Muscle layer of colon (tissue), 2 donors: ENCODE data around the gene CNKSR3.

Experiments used
- H3K27ac ChIP-seq: one replicate; pipeline ENCODE4 v1.7.0; 2013; ENCODE audit warnings: low read depth, mild to moderate bottlenecking, low read length, moderate library complexity
- H3K27me3 ChIP-seq, 2 donors: one replicate each; pipeline ENCODE4 v1.7.0; 2013; ENCODE audit warnings: low read length in 2 of 2, mild to moderate bottlenecking in 2 of 2; ENCODE audit not compliant: insufficient read depth in 2 of 2, control insufficient read depth in 1 of 2
- H3K36me3 ChIP-seq: one replicate; pipeline ENCODE4 v1.7.0; 2013; ENCODE audit warnings: mild to moderate bottlenecking, low read length; ENCODE audit not compliant: insufficient read depth
- H3K4me1 ChIP-seq: one replicate; pipeline ENCODE4 v1.7.0; 2013; ENCODE audit warnings: mild to moderate bottlenecking, low read length; ENCODE audit not compliant: insufficient read depth
- H3K4me3 ChIP-seq, 2 donors: one replicate each; pipeline ENCODE4 v1.7.0; 2013; ENCODE audit warnings: low read length in 2 of 2, low read depth in 1 of 2, mild to moderate bottlenecking in 1 of 2, moderate library complexity in 1 of 2
- H3K9ac ChIP-seq: one replicate; pipeline ENCODE4 v1.7.0; 2013; ENCODE audit warnings: low read length
- H3K9me3 ChIP-seq: one replicate; pipeline ENCODE4 v1.7.0; 2013; ENCODE audit warnings: mild to moderate bottlenecking, low read length
- donor health status: abdominal sarcoma.
- donor health status: Adenocarcinoma of cecum.

The CNKSR3 gene

DNA sequence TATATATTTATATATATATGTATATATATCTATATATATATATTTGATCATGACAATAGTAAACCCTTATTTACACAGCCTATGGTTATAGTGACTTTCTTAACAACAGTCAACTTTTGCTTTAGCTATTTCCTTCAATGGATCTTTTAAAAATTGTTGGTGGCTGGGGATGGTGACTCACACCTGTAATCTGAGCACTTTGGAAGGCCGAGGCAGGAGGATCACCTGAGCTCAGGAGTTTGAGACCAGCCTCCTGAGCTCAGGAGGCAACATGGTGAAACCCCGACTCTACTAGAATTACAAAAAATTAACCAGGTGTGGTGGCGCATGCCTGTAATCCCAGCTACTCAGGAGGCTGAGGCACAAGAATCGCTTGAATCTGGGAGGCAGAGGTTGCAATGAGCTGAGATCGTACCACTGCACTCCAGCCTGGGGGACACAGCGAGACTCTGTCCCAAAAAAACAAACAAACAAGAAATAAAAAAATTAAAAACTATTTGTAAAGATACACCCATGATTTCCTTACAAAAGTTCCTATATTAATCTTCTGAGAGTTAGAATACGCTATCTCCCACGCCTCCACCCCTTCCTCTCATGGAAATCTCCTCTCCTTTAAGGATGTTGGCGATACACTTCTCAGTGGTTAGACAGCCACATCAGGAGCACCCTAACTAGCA lies 29.2 kb upstream of the CNKSR3 start:
- no peaks in the 10 kb centered on the region for H3K9me3 ChIP-seq
- H3K4me3 ChIP-seq: no peak overlapping the region
- H3K27ac ChIP-seq: no peak overlapping the region
- H3K27me3 ChIP-seq: no peaks in the 10 kb centered on the region
- H3K9ac ChIP-seq: no peak overlapping the region
- peaks cover 12% of the 10 kb centered on the region for H3K4me1 ChIP-seq
- no peaks in the 10 kb centered on the region for H3K36me3 ChIP-seq

DNA sequence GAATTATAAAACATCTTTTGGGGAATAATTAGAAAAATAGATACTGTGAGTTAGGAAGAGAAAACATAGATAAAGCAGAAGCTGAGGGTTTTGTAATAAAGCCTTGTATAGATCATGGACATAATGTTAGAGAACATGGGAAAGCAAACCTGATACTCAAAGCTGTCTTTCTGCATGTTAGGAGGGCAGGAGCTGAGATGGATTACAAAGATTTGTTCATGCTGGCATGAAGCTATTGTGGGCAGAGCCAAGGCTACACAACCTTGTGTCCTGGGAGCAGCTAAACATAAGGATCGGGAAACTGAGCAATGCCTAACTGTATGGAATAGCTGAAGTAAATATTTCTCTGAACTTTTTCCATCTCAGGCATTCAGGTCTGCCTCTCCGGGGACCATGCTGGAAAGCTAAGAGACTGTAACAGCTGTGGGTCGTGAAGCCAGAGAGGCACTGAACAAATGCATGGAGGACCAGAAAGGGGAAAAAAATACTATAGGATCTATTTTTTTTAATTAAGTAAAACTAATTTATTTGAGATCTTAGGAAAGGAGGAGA lies 28.2 kb upstream of the CNKSR3 start:
- H3K27ac ChIP-seq: no peak overlapping the region
- H3K4me1 ChIP-seq: peaks cover 12% of the 10 kb centered on the region
- no peak overlapping the region for H3K9ac ChIP-seq
- no peaks in the 10 kb centered on the region for H3K27me3 ChIP-seq
- no peak overlapping the region for H3K4me3 ChIP-seq
- H3K36me3 ChIP-seq: no peaks in the 10 kb centered on the region
- H3K9me3 ChIP-seq: no peaks in the 10 kb centered on the region

DNA sequence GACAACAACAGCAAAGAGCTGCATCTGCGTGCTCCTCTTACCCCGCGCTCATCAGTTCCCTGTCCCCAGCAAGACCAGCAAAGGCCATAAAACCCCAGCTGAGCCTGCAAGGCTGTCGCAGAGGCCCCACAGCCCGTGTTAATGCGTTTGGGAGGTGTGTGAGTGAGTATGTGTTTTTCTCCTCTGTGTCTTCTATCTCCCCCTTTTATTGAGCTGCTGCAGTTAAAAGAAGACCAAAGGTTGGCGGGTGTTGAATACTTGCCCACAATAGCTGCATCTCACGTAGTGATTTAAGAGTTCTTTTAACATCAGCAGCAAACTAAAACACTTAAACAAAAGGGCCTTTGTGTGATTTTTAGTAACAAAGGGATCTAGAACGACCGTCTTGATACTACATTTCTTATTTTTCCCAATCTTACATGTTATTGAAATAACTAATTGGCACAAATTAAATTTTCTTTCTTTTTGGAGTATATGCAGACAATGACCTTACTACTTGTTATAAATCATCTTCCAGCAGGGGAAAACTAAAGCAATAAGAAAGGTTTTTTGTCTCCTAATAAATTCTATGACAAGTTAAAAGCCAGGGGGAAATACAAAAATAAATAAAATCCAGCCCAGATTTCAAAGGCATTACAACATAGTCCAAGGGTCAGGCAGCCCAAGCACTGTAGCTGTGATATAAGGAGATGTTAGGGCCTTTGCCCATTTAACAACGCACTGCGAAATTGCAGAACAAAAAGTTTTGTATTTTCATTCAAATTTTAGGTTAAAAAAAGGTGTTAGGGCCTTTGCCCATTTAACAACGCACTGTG lies 27.2 kb upstream of the CNKSR3 start:
- Histone ChIP-seq H3K4me1 (peaks cover 12% of the 10 kb centered on the region), H3K36me3 (no peaks in the 10 kb centered on the region), H3K9ac (no peak overlapping the region), H3K4me3 (no peak overlapping the region), H3K27ac (no peak overlapping the region), H3K27me3 (no peaks in the 10 kb centered on the region), H3K9me3 (no peaks in the 10 kb centered on the region)

- Histone ChIP-seq H3K4me1 (peaks cover 12% of the 10 kb centered on the region), H3K27me3 (no peaks in the 10 kb centered on the region), H3K27ac (no peak overlapping the region), H3K9me3 (no peaks in the 10 kb centered on the region), H3K36me3 (no peaks in the 10 kb centered on the region), H3K9ac (no peak overlapping the region), H3K4me3 (no peak overlapping the region)
Observed at GRCh38 chr6:154536999-154537398, 26.5 kb upstream of the CNKSR3 start.

GRCh38 chr6:154536255-154536654 lies 25.8 kb upstream of the CNKSR3 start:
- no peaks in the 10 kb centered on the region for H3K36me3 ChIP-seq
- H3K9me3 ChIP-seq: no peaks in the 10 kb centered on the region
- H3K27me3 ChIP-seq: no peaks in the 10 kb centered on the region
- H3K4me1 ChIP-seq: peaks cover 12% of the 10 kb centered on the region
- H3K27ac ChIP-seq: no peak overlapping the region
- no peak overlapping the region for H3K9ac ChIP-seq
- H3K4me3 ChIP-seq: no peak overlapping the region

DNA sequence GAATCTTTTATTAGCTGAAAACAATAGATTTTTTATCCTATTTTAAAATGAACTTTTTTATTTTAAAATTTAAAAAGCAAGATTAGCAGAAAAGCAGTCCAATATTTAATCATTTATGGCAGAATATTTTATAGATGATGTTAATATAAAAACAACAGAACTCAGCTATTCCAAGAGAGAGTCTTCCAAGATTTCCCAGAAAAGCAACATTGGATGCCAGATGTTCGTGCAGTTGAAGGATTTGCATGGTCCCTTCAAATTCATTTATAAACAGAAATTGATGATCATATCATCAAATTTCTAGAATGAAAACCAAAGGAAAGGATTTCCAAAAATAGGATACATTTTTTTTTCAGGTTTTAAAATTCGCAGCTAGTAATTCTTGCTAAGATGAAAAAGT lies 25.4 kb upstream of the CNKSR3 start:
- Histone ChIP-seq H3K27ac (no peak overlapping the region), H3K27me3 (no peaks in the 10 kb centered on the region), H3K4me3 (no peak overlapping the region), H3K4me1 (peaks cover 12% of the 10 kb centered on the region), H3K36me3 (no peaks in the 10 kb centered on the region), H3K9me3 (no peaks in the 10 kb centered on the region), H3K9ac (no peak overlapping the region)

- no peaks in the 10 kb centered on the region for H3K9me3 ChIP-seq
- no peaks in the 10 kb centered on the region for H3K36me3 ChIP-seq
- H3K4me1 ChIP-seq: peaks cover 12% of the 10 kb centered on the region
- no peak overlapping the region for H3K4me3 ChIP-seq
- no peak overlapping the region for H3K27ac ChIP-seq
- H3K27me3 ChIP-seq: no peaks in the 10 kb centered on the region
- H3K9ac ChIP-seq: no peak overlapping the region
Observed at GRCh38 chr6:154535147-154535546, 24.7 kb upstream of the CNKSR3 start.

GRCh38 chr6:154534531-154534930 lies 24.0 kb upstream of the CNKSR3 start:
- Histone ChIP-seq H3K4me1 (peaks cover 12% of the 10 kb centered on the region), H3K9ac (no peak overlapping the region), H3K9me3 (no peaks in the 10 kb centered on the region), H3K27ac (no peak overlapping the region), H3K27me3 (no peaks in the 10 kb centered on the region), H3K4me3 (no peak overlapping the region), H3K36me3 (no peaks in the 10 kb centered on the region)

DNA sequence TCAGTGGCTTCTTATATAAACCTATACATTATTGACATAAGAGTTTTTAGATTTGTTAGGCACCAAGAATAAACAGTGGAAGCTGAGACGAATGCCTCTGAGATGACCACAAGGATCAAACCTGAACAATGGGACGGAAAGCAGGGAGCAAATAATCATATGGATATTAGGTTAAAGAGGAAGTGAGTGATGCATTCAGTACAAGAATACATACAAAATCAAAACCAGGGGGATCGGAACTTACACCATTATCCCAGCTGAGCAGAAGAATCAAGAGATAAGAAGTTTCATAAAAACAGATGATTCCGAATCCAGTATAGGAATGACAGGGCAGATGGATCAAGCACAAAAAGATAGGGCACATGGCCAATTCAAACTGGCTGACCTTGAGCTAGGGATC lies 21.9 kb upstream of the CNKSR3 start:
- no peaks in the 10 kb centered on the region for H3K27me3 ChIP-seq
- no peak overlapping the region for H3K9ac ChIP-seq
- peaks cover 2% of the 10 kb centered on the region for H3K4me1 ChIP-seq
- no peaks in the 10 kb centered on the region for H3K36me3 ChIP-seq
- no peak overlapping the region for H3K4me3 ChIP-seq
- no peaks in the 10 kb centered on the region for H3K9me3 ChIP-seq
- no peak overlapping the region for H3K27ac ChIP-seq

DNA sequence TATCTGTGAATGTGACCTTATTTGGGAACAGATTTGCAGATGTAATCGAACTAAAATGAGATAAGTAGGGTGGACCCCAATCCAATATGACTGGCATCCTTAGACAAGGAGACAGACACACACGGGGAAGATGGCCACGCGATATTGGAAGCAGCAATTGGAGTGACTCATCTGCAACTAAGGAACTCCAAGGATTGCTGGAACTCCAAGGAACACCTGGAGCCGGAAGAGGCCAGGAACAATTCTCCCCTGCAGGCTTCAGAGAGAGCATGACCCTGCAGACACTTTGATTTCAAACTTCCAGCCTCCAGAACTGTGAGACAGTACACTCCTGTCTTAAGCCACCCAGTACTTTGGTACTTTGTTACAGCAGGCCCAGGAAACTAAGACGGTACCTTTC lies 19.5 kb upstream of the CNKSR3 start:
- H3K9ac ChIP-seq: no peak overlapping the region
- H3K9me3 ChIP-seq: no peaks in the 10 kb centered on the region
- H3K4me3 ChIP-seq: no peak overlapping the region
- H3K4me1 ChIP-seq: no peaks in the 10 kb centered on the region
- H3K36me3 ChIP-seq: no peaks in the 10 kb centered on the region
- H3K27me3 ChIP-seq: no peaks in the 10 kb centered on the region
- no peak overlapping the region for H3K27ac ChIP-seq

- H3K27me3 ChIP-seq: no peaks in the 10 kb centered on the region
- no peaks in the 10 kb centered on the region for H3K4me1 ChIP-seq
- no peak overlapping the region for H3K9ac ChIP-seq
- no peak overlapping the region for H3K27ac ChIP-seq
- no peaks in the 10 kb centered on the region for H3K9me3 ChIP-seq
- H3K36me3 ChIP-seq: no peaks in the 10 kb centered on the region
- H3K4me3 ChIP-seq: no peak overlapping the region
Observed at GRCh38 chr6:154528310-154528915, 17.9 kb upstream of the CNKSR3 start.
